HCT116 (cell line): ENCODE measurements around the gene FGF1. TPM values are rescaled to one million over a fixed set of nuclear protein-coding genes. Genes with fewer than 3 reads are reported as not detected.

Experiments
- ATAC-seq: fragments of 200-7000 bp; cut with Tn5 transposase; 2 replicates; pipeline ENCODE4 v1.9.1; 2020; ENCODE audit warnings: mild to moderate bottlenecking, moderate library complexity
- BruUV-seq: library from RNA; stranded (reverse); fragments of 400-500 nt; replicated peaks from 2 replicates; lab custom pipeline; 2021; lab: Mats Ljungman, UMichigan
- CTCF ChIA-PET: fragments of 300-600 bp; sonication (Branson Sonifier 250); formaldehyde crosslinking; loops from one replicate; lab custom pipeline; 2021; ENCODE audit warnings: antibody characterized with exemption; lab: Charles Lee
- POLR2A ChIA-PET: fragments of 300-600, 350-600 bp; sonication (Branson Sonifier 250); formaldehyde crosslinking; loops from one replicate; lab custom pipeline; 2021; ENCODE audit warnings: antibody characterized with exemption; lab: Charles Lee
- RAD21 ChIA-PET, 2 experiments: fragments of 300-600 bp; sonication (Branson Sonifier 250); formaldehyde crosslinking; loops; one replicate each; lab custom pipeline; 2023; ENCODE audit warnings: low total read pairs in 2 of 2; ENCODE audit not compliant: uncharacterized antibody in 2 of 2, unreplicated experiment in 2 of 2, low non-redundant PET in 1 of 2; lab: Charles Lee
- DNase-seq: peaks from one replicate; pipeline ENCODE4 v3.0.0-alpha.2; 2010; ENCODE audit warnings: low read depth, low spot score
- H2AFZ ChIP-seq: fragments of 200-600 bp; shearing (Covaris generic), sonication (generic); 2 replicates; pipeline ENCODE4 v1.6.1; 2017; ENCODE audit warnings: low read depth, mixed run types, mixed read lengths, antibody characterized with exemption, low read length; ENCODE audit not compliant: poor library complexity, severe bottlenecking
- H3K27ac ChIP-seq: 2 replicates; pipeline ENCODE4 v1.5.1; 2012; ENCODE audit warnings: low read depth, low read length
- H3K27me3 ChIP-seq: fragments of 200-600 bp; sonication (generic); 2 replicates; pipeline ENCODE4 v1.6.1; 2016; ENCODE audit warnings: mixed run types, low read length, mixed read lengths; ENCODE audit not compliant: insufficient read depth
- H3K36me3 ChIP-seq, 2 experiments: fragments of 200-500 bp in 1 of 2; fragments of 200-600 bp in 1 of 2; sonication (Bioruptor generic) in 1 of 2; sonication (generic) in 1 of 2; 2 replicates each; pipeline versions ENCODE4 v1.5.1 to v1.6.1; 2014 to 2016; ENCODE audit warnings: low read length in 2 of 2, inconsistent platforms in 1 of 2, mixed read lengths in 1 of 2, mixed run types in 1 of 2; ENCODE audit not compliant: insufficient read depth in 2 of 2, control insufficient read depth in 1 of 2
- H3K4me1 ChIP-seq, 2 experiments: fragments of 200-600 bp in 1 of 2; sonication (generic) in 1 of 2; 2 replicates each; pipeline versions ENCODE4 v1.5.1 to v1.6.1; 2012 to 2017; ENCODE audit warnings: low read length in 2 of 2, inconsistent platforms in 1 of 2, mild to moderate bottlenecking in 1 of 2, mixed read lengths in 1 of 2, mixed run types in 1 of 2, moderate library complexity in 1 of 2; ENCODE audit not compliant: insufficient read depth in 2 of 2, control insufficient read depth in 1 of 2
- H3K4me2 ChIP-seq: fragments of 200-600 bp; sonication (generic); 2 replicates; pipeline ENCODE4 v1.6.1; 2017; ENCODE audit warnings: mixed run types, low read length, mixed read lengths
- H3K4me3 ChIP-seq, 2 experiments: fragments of 200-600 bp in 1 of 2; sonication (generic) in 1 of 2; replicated peaks in 1 of 2; 2 replicates each; pipeline ENCODE4 v1.5.1; 2011 to 2016; ENCODE audit warnings: low read length in 2 of 2, control low read depth in 1 of 2, low read depth in 1 of 2, mild to moderate bottlenecking in 1 of 2, mixed read lengths in 1 of 2, mixed run types in 1 of 2
- H3K79me2 ChIP-seq: fragments of 200-600 bp; sonication (generic); 2 replicates; pipeline ENCODE4 v1.6.1; 2017; ENCODE audit warnings: mild to moderate bottlenecking, mixed run types, low read length, moderate library complexity, mixed read lengths; ENCODE audit not compliant: insufficient read depth
- H3K9ac ChIP-seq: fragments of 200-600 bp; sonication (generic); 2 replicates; pipeline ENCODE4 v1.6.1; 2016; ENCODE audit warnings: low read length, mixed read lengths
- H3K9me2 ChIP-seq: fragments of 200-600 bp; sonication (generic), shearing (Covaris generic); 2 replicates; pipeline ENCODE4 v1.6.1; 2017; ENCODE audit warnings: mixed run types, mild to moderate bottlenecking, moderate library complexity; ENCODE audit not compliant: insufficient read depth
- H3K9me3 ChIP-seq, 2 experiments: fragments of 200-500 bp in 1 of 2; fragments of 200-600 bp in 1 of 2; sonication (Bioruptor generic) in 1 of 2; sonication (generic) in 1 of 2; 2 replicates each; pipeline ENCODE4 v1.6.1; 2014 to 2017; ENCODE audit warnings: low read length in 2 of 2, mixed read lengths in 2 of 2, inconsistent platforms in 1 of 2, low read depth in 1 of 2, mild to moderate bottlenecking in 1 of 2, mixed run types in 1 of 2, moderate library complexity in 1 of 2; ENCODE audit not compliant: control insufficient read depth in 1 of 2, insufficient read depth in 1 of 2
- H4K20me1 ChIP-seq: fragments of 200-600 bp; sonication (generic), shearing (Covaris generic); 2 replicates; pipeline ENCODE4 v1.6.1; 2017; ENCODE audit warnings: mixed run types, mild to moderate bottlenecking, moderate library complexity; ENCODE audit not compliant: insufficient read depth
- ATF3 ChIP-seq: IDR thresholded peaks from 2 replicates; pipeline ENCODE4 v1.6.1; 2012
- CEBPB ChIP-seq: IDR thresholded peaks from 2 replicates; pipeline ENCODE4 v1.6.1; 2012; ENCODE audit warnings: low read depth
- CTCF ChIP-seq, 3 experiments: fragments of 200-600 bp in 1 of 3; sonication (generic) in 1 of 3; IDR thresholded peaks in 2 of 3; conservative IDR thresholded peaks in 1 of 3; 2 replicates each; pipeline ENCODE4 v1.5.1; 2012 to 2017; ENCODE audit warnings: low read depth in 2 of 3, low read length in 2 of 3, antibody characterized with exemption in 1 of 3, borderline replicate concordance in 1 of 3, control low read depth in 1 of 3, mild to moderate bottlenecking in 1 of 3, mixed read lengths in 1 of 3, mixed run types in 1 of 3, moderate library complexity in 1 of 3; ENCODE audit not compliant: insufficient read depth in 1 of 3
- ELF1 ChIP-seq: IDR thresholded peaks from 2 replicates; pipeline ENCODE4 v1.6.1; 2012; ENCODE audit warnings: low read depth, borderline replicate concordance
- FOSL1 ChIP-seq: IDR thresholded peaks from 2 replicates; pipeline ENCODE4 v1.6.1; 2012; ENCODE audit warnings: low read depth
- POLR2A ChIP-seq: IDR thresholded peaks from 2 replicates; pipeline ENCODE4 v1.7.0; 2011; ENCODE audit warnings: borderline replicate concordance; ENCODE audit not compliant: insufficient read depth, insufficient read length; ENCODE audit errors: extremely low read depth
- POLR2AphosphoS5 ChIP-seq: IDR thresholded peaks from 2 replicates; pipeline ENCODE4 v1.6.1; 2011; ENCODE audit warnings: mild to moderate bottlenecking, low read depth, low read length, moderate library complexity
- RAD21 ChIP-seq: IDR thresholded peaks from 2 replicates; pipeline ENCODE4 v1.6.1; 2012; ENCODE audit warnings: low read depth, mild to moderate bottlenecking
- REST ChIP-seq: IDR thresholded peaks from 2 replicates; pipeline ENCODE4 v1.6.1; 2012; ENCODE audit warnings: low read depth
- SIN3A ChIP-seq: IDR thresholded peaks from 2 replicates; pipeline ENCODE4 v1.6.1; 2012; ENCODE audit warnings: low read depth
- SP1 ChIP-seq: IDR thresholded peaks from 2 replicates; pipeline ENCODE4 v1.6.1; 2012; ENCODE audit warnings: low read depth
- SRF ChIP-seq: IDR thresholded peaks from 2 replicates; pipeline ENCODE4 v1.6.1; 2012; ENCODE audit warnings: low read depth
- TCF7L2 ChIP-seq: IDR thresholded peaks from 2 replicates; pipeline ENCODE4 v1.7.0; 2011; ENCODE audit warnings: borderline replicate concordance, inconsistent platforms; ENCODE audit not compliant: insufficient read depth, insufficient read length; ENCODE audit errors: extremely low read depth
- YY1 ChIP-seq: IDR thresholded peaks from 2 replicates; pipeline ENCODE4 v1.6.1; 2011; ENCODE audit warnings: low read length, low read depth, moderate library complexity, mild to moderate bottlenecking; ENCODE audit not compliant: insufficient replicate concordance; ENCODE audit errors: extremely low read depth
- ZBTB33 ChIP-seq: IDR thresholded peaks from 2 replicates; pipeline ENCODE4 v1.6.1; 2011; ENCODE audit warnings: mild to moderate bottlenecking, low read length, moderate library complexity; ENCODE audit not compliant: insufficient replicate concordance; ENCODE audit errors: extremely low read depth
- ZFX ChIP-seq: fragments of 450-650 bp; IDR thresholded peaks from 2 replicates; pipeline ENCODE4 v1.6.1; 2017
- ZNF274 ChIP-seq: fragments of 200-500 bp; sonication (Bioruptor generic); IDR thresholded peaks from 2 replicates; pipeline ENCODE4 v1.6.1; 2014; ENCODE audit warnings: mild to moderate bottlenecking, low read depth, low read length, inconsistent platforms
- intact Hi-C: fragments of 100-400 bp; cut with micrococcal nuclease; formaldehyde crosslinking; loops from 2 replicates; pipeline ENCODE4 v1.10.0; 2022
- total RNA-seq: library from RNA; stranded (reverse); gene quantifications from one replicate; pipeline ENCODE4 v1.2.1, GENCODE V29; 2021; ENCODE audit not compliant: unreplicated experiment

Gene FGF1
- total RNA-seq, 1 experiment from 2014 or later, result not detected

GRCh38 chr5:142664636-142665035 lies 21.3 kb downstream of the FGF1 start (continued):
- TF ChIP-seq CTCF (IDR thresholded peaks at IDR 0.05 in 2 of 3, conservative IDR thresholded peaks at IDR 0.05 in 1 of 3; ENCODE audit: borderline replicate concordance in 1 of 3, insufficient read depth in 1 of 3, low read depth in 2 of 3, low read length in 2 of 3) (no peak), ZFX (no peak), ELF1 (no peak), SIN3A (no peak), POLR2AphosphoS5 (no peak), TCF7L2 (no peak), CEBPB (no peak)
- TF ChIP-seq, all 23 proteins: peak for 0

GRCh38 chr5:142664067-142664466 lies 21.8 kb downstream of the FGF1 start:
- no TSS peak for BruUV-seq
- CTCF ChIA-PET, result no interaction called here
- TF ChIP-seq ATF3 (no peak), SRF (no peak), ZBTB33 (no peak), SP1 (no peak), YY1 (no peak), FOSL1 (no peak), ZNF274 (no peak), RAD21 (no peak), POLR2A (no peak), REST (no peak), SIN3A (no peak), ELF1 (no peak), POLR2AphosphoS5 (no peak)

More at GRCh38 chr5:142664067-142664466, 21.8 kb downstream of the FGF1 start:
- Histone ChIP-seq H4K20me1 (no peaks in the 10 kb centered on the region), H3K4me1 (no peaks in the 10 kb centered on the region), H3K27ac (no peak overlapping the region), H3K4me2 (no peak overlapping the region), H2AFZ (no peak overlapping the region), H3K4me3 (no peak overlapping the region), H3K79me2 (no peaks in the 10 kb centered on the region), H3K36me3 (no peaks in the 10 kb centered on the region), H3K9me2 (no peaks in the 10 kb centered on the region), H3K27me3 (no peaks in the 10 kb centered on the region), H3K9me3 (no peaks in the 10 kb centered on the region), H3K9ac (no peak overlapping the region)
- intact Hi-C loops, result no loop called here
- ChIA-PET POLR2A (no interaction called here), RAD21 (no interaction called here)
- ATAC-seq (no peak), DNase-seq (no peak)
